CD4-positive, alpha-beta T cell treated with Interleukin-15 for 1 hour (primary cell): ENCODE measurements around the gene DCXR.
A peak's percentile ranks its signal among the peaks of the same experiment; 100 is the strongest.

Experiments used
- DNase-seq: peaks from one replicate; pipeline ENCODE4 v3.0.0-alpha.2; 2020

The DCXR gene

GRCh38 chr17:82072827-82073226 is 35.3 kb upstream of the DCXR start:
- no peak for DNase-seq

- DNase-seq: no peak
These were observed 33.1 kb upstream of the DCXR start for GRCh38 chr17:82070611-82071010.

GRCh38 chr17:82065638-82066303 is 28.3 kb upstream of the DCXR start, which contains the start of gene DUS1L:
Gene DUS1L (minus strand): TSS chr17:82065804. CDS start chr17:82065059, 745 bp downstream.
- DNase-seq: peak; percentile 61

- no peak for DNase-seq
These were observed 27.7 kb upstream of the DCXR start for GRCh38 chr17:82065193-82065637.

GRCh38 chr17:82064433-82065192 is 27.1 kb upstream of the DCXR start:
- DNase-seq: no peak

GRCh38 chr17:82063424-82064415 is 26.2 kb upstream of the DCXR start:
- no peak for DNase-seq

- no peak for DNase-seq
These were observed 25.5 kb upstream of the DCXR start for GRCh38 chr17:82062984-82063368.

- no peak for DNase-seq
These were observed 24.8 kb upstream of the DCXR start for GRCh38 chr17:82062076-82062983.

- DNase-seq: no peak
These were observed 23.8 kb upstream of the DCXR start for GRCh38 chr17:82061047-82061925.

- DNase-seq: no peak
These were observed 23.1 kb upstream of the DCXR start for GRCh38 chr17:82060614-82061013.

GRCh38 chr17:82060001-82060380 is 22.5 kb upstream of the DCXR start:
- DNase-seq: no peak

GRCh38 chr17:82059272-82060000 is 21.9 kb upstream of the DCXR start:
- no peak for DNase-seq

- DNase-seq: no peak
These were observed 21.4 kb upstream of the DCXR start for GRCh38 chr17:82058855-82059249.

GRCh38 chr17:82058230-82058854 is 20.8 kb upstream of the DCXR start:
- DNase-seq: no peak

GRCh38 chr17:82056729-82057621 is 19.5 kb upstream of the DCXR start:
- no peak for DNase-seq

- no peak for DNase-seq
These were observed 18.6 kb upstream of the DCXR start for GRCh38 chr17:82055965-82056728.

- DNase-seq: no peak
These were observed 17.8 kb upstream of the DCXR start for GRCh38 chr17:82055023-82055964.
